Mononuclear cell (primary cell): ENCODE results near the gene ERVV-1. TPM values are rescaled to one million over a fixed set of nuclear protein-coding genes. Genes with fewer than 3 reads are reported as not detected.
"Not testable (repeated sequence)": the region's sequence is repeated elsewhere in the genome, so short reads cannot be mapped to it uniquely, and the experiment has no call there.

ENCODE experiments used
- H3K27me3 ChIP-seq: 2 replicates; pipeline ENCODE4 v1.6.0; 2011; ENCODE audit warnings: low read length, control low read depth; ENCODE audit not compliant: insufficient read depth
- H3K4me1 ChIP-seq: 2 replicates; pipeline ENCODE4 v1.5.1; 2011; ENCODE audit warnings: mild to moderate bottlenecking, low read length, control low read depth; ENCODE audit not compliant: insufficient read depth
- H3K4me3 ChIP-seq: 2 replicates; pipeline ENCODE4 v1.5.1; 2011; ENCODE audit warnings: mild to moderate bottlenecking, low read length, moderate library complexity
- H3K9me3 ChIP-seq: 2 replicates; pipeline ENCODE4 v1.5.1; 2011; ENCODE audit warnings: low read depth, mild to moderate bottlenecking, control low read depth, low read length
- total RNA-seq: library from RNA; depleted of rRNA; stranded (reverse); fragments of >200 nt; gene quantifications from one replicate; pipeline ENCODE4 v1.2.3, GENCODE V29; 2012

ERVV-1 gene
- total RNA-seq, 1 donor: under 0.01 TPM

GRCh38 chr19:53007606-53008005 is 6.1 kb upstream of the ERVV-1 start:
- Histone ChIP-seq H3K27me3 (no peaks in the 10 kb centered on the region), H3K4me3 (no peak overlapping the region), H3K9me3 (no peaks in the 10 kb centered on the region), H3K4me1 (no peaks in the 10 kb centered on the region)

GRCh38 chr19:53008061-53008778 is 5.5 kb upstream of the ERVV-1 start:
- H3K4me3 ChIP-seq: no peak overlapping the region
- no peaks in the 10 kb centered on the region for H3K4me1 ChIP-seq

DNA sequence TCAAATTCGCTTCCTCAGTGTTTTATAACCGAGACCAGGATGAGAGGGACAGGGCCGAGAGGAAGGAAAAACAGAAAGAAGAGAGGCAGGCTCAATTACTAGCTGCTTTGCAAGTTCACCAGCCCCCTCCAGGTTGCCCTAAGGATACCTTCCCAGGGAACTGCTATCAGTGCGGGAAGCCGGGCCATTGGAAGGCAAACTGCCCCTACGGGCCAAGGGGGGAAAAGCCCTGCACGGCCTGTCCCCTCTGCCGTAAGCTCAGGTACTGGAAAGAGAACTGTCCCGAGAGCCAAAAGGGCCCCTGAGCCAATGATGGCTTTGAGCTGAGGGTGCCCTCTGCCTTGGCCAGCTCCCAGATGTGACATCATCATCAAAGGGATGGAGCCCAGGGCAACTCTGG is 3.2 kb upstream of the ERVV-1 start:
- H3K9me3 ChIP-seq: no peaks in the 10 kb centered on the region
- H3K27me3 ChIP-seq: no peaks in the 10 kb centered on the region
- H3K4me3 ChIP-seq: no peak overlapping the region
- H3K4me1 ChIP-seq: no peaks in the 10 kb centered on the region

More at GRCh38 chr19:53008061-53008778, 5.5 kb upstream of the ERVV-1 start:
- Histone ChIP-seq H3K9me3 (no peaks in the 10 kb centered on the region), H3K27me3 (no peaks in the 10 kb centered on the region)

GRCh38 chr19:53012006-53012405 is 1.7 kb upstream of the ERVV-1 start:
- H3K9me3 ChIP-seq: no peaks in the 10 kb centered on the region
- no peak overlapping the region for H3K4me3 ChIP-seq
- no peaks in the 10 kb centered on the region for H3K27me3 ChIP-seq
- H3K4me1 ChIP-seq: no peaks in the 10 kb centered on the region

DNA sequence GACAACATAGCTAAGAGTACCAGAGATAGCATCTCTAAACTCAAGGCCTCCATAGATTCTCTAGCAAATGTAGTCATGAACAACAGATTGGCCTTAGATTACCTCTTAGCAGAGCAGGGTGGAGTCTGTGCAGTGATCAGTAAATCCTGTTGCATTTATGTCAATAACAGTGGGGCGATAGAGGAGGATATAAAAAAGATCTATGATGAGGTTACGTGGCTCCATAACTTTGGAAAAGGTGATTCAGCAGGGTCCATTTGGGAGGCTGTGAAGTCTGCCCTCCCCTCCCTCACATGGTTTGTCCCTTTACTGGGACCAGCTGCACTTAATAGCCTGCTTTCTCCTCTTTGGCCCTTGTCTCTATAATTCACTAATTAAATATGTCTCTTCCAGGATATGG is 1.4 kb downstream of the ERVV-1 start:
- Histone ChIP-seq H3K27me3 (no peaks in the 10 kb centered on the region), H3K4me1 (no peaks in the 10 kb centered on the region), H3K4me3 (no peak overlapping the region), H3K9me3 (no peaks in the 10 kb centered on the region)

DNA sequence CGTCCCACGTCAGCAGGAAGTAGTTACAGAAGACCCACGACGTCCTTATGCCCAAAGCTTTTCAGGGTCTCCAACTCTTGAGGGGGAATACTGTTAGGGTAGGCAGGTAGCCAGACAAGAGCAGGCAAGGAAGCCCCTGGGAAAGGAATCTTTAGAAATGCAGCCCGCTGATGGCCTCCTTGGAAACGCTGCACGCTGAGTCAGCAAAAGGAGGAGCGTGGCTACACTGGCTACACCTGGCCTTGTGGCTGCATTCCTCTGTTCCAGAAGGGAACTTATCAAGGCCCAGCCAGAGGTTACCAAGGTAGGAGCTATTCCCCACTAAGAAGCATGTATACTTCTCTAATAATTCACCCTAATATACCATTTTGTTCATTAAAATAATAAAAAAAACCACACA is 2.0 kb downstream of the ERVV-1 start:
- no peaks in the 10 kb centered on the region for H3K27me3 ChIP-seq
- H3K9me3 ChIP-seq: no peaks in the 10 kb centered on the region
- H3K4me3 ChIP-seq: no peak overlapping the region
- no peaks in the 10 kb centered on the region for H3K4me1 ChIP-seq

DNA sequence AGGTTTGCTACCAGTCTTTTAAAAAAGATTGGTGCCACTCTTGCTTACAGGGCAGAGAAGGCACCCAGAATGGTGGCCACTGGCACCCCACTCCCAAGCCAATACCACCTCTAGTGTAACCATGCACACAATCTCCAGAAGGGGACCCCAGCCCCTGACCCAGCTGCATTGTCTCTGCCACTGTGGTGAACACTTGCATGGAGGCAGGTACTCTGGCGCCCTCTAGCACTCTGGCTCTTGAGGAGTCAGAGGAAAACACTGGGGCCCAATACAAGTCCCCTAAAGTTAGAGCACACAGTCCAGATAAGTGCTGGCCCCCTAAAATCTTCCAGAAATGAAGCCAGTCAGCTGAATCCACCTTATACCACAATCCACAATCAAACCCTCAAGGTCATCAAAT is 6.0 kb downstream of the ERVV-1 start:
- Histone ChIP-seq H3K27me3 (no peaks in the 10 kb centered on the region), H3K4me3 (no peak overlapping the region), H3K9me3 (no peaks in the 10 kb centered on the region), H3K4me1 (no peaks in the 10 kb centered on the region)

GRCh38 chr19:53028306-53028705 is 14.6 kb downstream of the ERVV-1 start:
- H3K4me1 ChIP-seq, H3K4me3 ChIP-seq, H3K9me3 ChIP-seq, H3K27me3 ChIP-seq: not testable (repeated sequence)

DNA sequence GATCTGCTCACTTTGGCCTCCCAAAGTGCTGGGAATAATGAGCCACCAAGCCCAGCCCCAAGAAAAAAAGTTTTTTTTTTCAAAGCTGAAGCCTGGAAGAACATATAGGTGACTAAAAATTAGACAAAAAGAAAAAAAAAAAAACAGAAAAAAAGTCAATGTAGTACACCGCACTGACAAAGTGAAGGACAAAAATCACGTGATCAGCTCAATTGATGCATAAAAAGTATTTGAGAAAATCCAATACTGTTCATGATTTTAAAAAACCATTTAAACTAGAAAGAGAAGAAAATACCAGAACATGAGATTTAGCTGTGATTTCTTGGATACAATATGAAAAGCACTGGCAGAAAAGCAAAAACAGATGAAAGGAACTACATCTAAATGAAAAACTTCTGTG is 20.3 kb downstream of the ERVV-1 start:
- Histone ChIP-seq H3K9me3 (peaks cover 4% of the 10 kb centered on the region), H3K27me3 (no peaks in the 10 kb centered on the region), H3K4me3 (no peak overlapping the region), H3K4me1 (no peaks in the 10 kb centered on the region)

DNA sequence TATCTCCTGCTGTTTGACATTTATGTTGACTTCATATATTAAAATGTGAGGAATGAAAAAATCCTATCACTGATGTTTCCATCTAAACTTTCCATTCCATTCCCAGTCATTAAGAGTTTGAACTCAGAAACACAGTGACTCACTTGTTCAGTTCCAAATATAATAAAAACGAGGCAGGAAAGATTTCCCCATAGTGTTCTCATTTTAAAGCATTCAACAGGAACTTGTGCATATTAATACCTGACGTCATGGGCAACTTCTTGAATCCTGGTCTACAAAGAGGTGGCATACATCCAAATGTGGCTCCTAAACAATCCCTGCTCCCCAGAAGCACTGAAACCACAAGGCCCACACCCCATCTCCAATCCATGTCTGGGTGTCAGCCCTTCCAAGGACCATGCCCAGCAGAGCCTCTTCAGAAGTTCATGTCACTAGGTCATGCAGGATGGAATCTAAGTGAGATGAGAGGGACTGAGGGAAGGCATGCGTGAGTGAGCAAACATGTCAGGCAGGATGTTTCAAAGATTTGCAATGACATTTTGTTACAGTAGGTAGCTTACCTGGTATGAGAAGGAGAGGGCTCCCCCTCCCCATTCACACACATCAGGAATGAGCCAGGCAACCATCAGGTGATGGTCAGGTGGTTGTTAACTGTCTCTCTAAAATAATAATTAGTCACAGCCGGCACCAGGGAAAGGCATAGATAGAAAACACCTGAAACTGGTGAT is 21.4 kb downstream of the ERVV-1 start:
- H3K4me3 ChIP-seq: no peak overlapping the region
- no peaks in the 10 kb centered on the region for H3K4me1 ChIP-seq
- H3K9me3 ChIP-seq: peaks cover 4% of the 10 kb centered on the region
- no peaks in the 10 kb centered on the region for H3K27me3 ChIP-seq

DNA sequence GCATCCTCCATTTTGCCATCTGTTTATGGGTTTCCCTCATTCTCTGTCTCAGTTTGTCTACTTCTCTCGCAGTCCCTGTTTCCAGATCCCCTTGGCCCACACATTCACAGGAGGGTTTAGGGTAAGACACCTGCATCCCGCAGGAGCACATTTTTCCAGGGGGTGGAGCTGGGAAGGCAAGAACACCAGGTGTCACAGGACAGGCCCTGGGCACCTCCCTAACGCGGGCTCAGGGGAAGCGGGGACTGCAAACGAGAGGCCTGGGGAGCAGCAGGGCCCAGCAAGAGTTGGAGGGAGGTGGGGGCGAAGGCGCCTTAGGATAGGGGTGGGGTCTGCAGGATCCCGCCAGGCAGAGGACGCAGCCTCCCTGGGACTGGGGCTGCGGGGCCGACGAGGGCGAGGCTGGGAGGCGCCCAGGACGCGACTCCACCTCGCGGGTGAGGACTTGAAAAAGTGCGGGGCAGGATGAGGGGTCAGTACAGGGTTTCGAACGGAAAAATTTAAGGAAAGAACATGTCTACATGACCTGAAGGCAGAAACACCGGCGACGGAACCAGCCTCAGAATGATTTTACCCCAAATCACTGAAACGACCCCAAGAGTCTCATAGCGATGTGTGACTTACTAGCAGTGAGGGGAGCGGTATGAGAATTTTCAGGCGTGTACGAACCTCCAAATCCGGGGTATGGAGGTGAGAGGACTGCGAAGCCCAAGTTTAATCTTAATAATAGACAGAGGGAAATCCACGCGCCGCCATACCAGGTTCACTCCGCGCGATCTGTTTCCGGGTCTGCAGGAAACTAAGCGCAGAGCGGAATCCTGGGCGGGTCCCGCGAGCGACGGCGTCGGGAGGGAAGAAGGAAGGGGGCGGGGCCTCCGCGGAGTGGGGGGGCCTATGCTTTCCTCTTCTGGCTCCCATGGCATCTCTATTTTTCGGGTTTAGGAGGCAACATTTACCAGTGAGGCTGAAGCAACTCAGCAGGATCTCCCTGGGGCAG is 23.7 kb downstream of the ERVV-1 start:
- Histone ChIP-seq H3K4me3 (no peak overlapping the region), H3K4me1 (no peaks in the 10 kb centered on the region)

DNA sequence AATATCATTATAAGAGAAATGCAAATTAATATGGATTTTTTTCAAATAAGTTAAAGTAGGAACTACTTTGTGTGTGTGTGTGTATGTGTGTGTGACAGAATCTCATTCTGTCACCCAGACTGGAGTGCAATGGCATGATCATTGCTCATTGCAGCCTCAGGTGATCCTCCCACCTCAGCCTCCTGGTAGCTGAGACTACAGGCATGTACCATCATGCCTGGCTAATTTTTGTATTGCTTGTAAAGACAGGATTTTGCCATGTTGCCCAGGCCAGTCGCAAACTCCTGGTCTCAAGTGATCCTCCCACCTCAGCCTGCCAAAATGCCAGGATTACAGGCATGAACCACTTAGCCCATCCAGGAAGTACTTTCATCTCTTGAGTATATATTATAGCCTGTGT is 27.6 kb downstream of the ERVV-1 start:
- H3K9me3 ChIP-seq: no peaks in the 10 kb centered on the region
- no peaks in the 10 kb centered on the region for H3K4me1 ChIP-seq
- H3K4me3 ChIP-seq: no peak overlapping the region
- H3K27me3 ChIP-seq: no peaks in the 10 kb centered on the region

More for the DNA sequence above, 23.7 kb downstream of the ERVV-1 start:
- H3K27me3 ChIP-seq: no peaks in the 10 kb centered on the region
- H3K9me3 ChIP-seq: peaks cover 4% of the 10 kb centered on the region

DNA sequence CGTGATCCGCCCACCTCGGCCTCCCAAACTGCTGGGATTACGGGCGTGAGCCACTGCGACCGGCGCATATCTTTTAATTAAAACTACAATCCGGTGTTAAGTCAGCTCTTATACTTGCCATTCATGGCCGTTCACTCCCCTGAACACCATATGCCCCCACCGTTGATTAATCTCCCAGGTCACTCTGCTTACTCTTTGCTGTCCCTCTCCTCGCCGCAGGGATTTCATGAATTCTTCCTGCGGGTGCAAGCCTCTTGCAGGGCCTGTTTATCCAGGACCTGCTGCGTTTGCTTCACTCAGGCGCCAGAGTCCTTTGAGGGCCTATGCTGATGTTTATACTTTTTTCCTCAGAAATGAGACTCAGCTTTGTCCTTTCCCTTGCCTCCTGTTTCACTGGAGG is 31.8 kb downstream of the ERVV-1 start:
- Histone ChIP-seq H3K27me3 (no peaks in the 10 kb centered on the region), H3K4me3 (no peak overlapping the region), H3K9me3 (peaks cover 5% of the 10 kb centered on the region), H3K4me1 (no peaks in the 10 kb centered on the region)

DNA sequence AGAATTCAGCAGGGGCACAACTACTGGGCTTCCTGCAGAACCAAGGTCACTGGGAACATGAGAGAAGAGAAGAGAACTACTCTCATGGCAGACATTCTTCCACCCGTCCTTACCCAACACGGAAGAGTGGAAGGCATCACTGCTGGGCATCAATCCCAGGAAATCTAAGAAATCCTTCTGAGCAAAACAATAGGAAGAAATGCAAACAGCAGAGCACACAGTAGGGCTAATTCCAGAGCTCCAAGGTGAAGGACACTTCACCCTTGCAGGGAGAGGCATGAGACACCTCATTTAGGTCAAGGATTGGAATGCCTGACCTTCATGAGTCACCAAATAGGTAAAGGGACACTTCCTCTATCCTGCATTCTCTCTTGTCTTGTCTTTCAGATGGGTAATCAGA is 33.7 kb downstream of the ERVV-1 start:
- no peaks in the 10 kb centered on the region for H3K4me1 ChIP-seq
- H3K27me3 ChIP-seq: no peaks in the 10 kb centered on the region
- H3K9me3 ChIP-seq: peaks cover 5% of the 10 kb centered on the region
- no peak overlapping the region for H3K4me3 ChIP-seq

- Histone ChIP-seq H3K9me3 (no peaks in the 10 kb centered on the region), H3K4me1 (no peaks in the 10 kb centered on the region), H3K27me3 (peaks cover 3% of the 10 kb centered on the region), H3K4me3 (no peak overlapping the region)
Observed at GRCh38 chr19:53055117-53055516, 41.4 kb downstream of the ERVV-1 start.
